ENCODE measurements around the gene KCNA1.

Gene KCNA1

DNA sequence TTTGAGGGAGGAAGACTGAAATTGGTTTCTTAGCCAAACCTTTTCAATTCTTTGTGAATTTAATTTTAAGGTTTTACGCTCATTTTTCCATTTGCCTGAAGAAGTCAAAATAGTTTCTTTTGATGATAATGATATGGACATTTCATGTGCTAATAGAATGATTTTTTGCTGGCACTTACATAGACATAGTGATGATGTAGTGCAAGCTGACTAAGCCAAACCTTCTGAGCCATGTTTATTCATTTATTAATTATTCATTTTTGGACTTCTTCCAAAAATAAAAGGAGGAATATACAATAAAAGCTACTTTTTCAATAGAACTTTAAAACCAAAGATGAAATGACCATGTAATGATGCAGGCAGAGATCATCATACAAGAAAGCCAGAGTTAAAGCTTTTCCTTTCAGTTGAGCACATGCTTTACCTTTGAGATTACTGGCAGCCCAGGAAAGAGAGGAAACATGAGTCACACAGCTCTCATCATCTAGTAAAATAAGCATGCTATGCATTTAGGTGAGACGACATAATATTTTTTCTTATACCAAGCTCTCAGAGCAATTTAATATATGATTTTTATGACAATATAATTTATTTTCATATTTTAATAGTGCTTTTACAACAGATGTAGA lies 24.8 kb downstream of the KCNA1 start:
- no peak overlapping the region for H3K23ac ChIP-seq (ENCODE audit: low read length)
- no peaks in the 10 kb centered on the region for H3K36me3 ChIP-seq (ENCODE audit: control insufficient read depth in 1 of 2, insufficient read depth in 2 of 2, low read length in 2 of 2)
- H3K79me1 ChIP-seq (ENCODE audit: low read length) = no peaks in the 10 kb centered on the region
- H3K27ac ChIP-seq (ENCODE audit: low read depth, low read length) = no peak overlapping the region
- H4K8ac ChIP-seq (ENCODE audit: low read depth, low read length) = no peak overlapping the region
- no peak overlapping the region for H3K9ac ChIP-seq (ENCODE audit: low read length)
- H3K79me2 ChIP-seq (ENCODE audit: control insufficient read depth, insufficient read depth, low read length, poor library complexity) = no peaks in the 10 kb centered on the region
- DNase-seq = no peak
- H3K4ac ChIP-seq (ENCODE audit: low read depth, low read length) = no peak overlapping the region
- no peak overlapping the region for H3K4me3 ChIP-seq (ENCODE audit: low read depth, low read length)
- H2AFZ ChIP-seq (ENCODE audit: insufficient read depth, low read length, poor library complexity) = no peak overlapping the region
- H2BK5ac ChIP-seq (ENCODE audit: low read depth, low read length, poor library complexity) = no peak overlapping the region
- WGBS (ENCODE audit: extremely low coverage, insufficient coverage, insufficient read length) = no CpG with 5 or more reads among the region's 2 CpGs
- H3K4me2 ChIP-seq (ENCODE audit: low read length) = no peak overlapping the region
- H4K91ac ChIP-seq (ENCODE audit: low read depth, low read length) = no peak overlapping the region
- no peak overlapping the region for H2BK120ac ChIP-seq (ENCODE audit: insufficient read depth, low read length, poor library complexity)
- H3K18ac ChIP-seq (ENCODE audit: low read length) = no peak overlapping the region
- no peaks in the 10 kb centered on the region for H3K4me1 ChIP-seq (ENCODE audit: control insufficient read depth in 1 of 2, insufficient read depth in 2 of 2, low read length in 2 of 2)
- H3K14ac ChIP-seq (ENCODE audit: low read length) = no peak overlapping the region
- H4K12ac ChIP-seq (ENCODE audit: low read depth, low read length) = no peak overlapping the region
- no peaks in the 10 kb centered on the region for H3K27me3 ChIP-seq (ENCODE audit: insufficient read depth, low read length)
- peaks cover 1% of the 10 kb centered on the region for H3K9me3 ChIP-seq (ENCODE audit: insufficient read depth, low read depth, low read length)
- H2BK12ac ChIP-seq (ENCODE audit: low read length) = no peak overlapping the region
- no peak overlapping the region for H2AK5ac ChIP-seq (ENCODE audit: low read length)

DNA sequence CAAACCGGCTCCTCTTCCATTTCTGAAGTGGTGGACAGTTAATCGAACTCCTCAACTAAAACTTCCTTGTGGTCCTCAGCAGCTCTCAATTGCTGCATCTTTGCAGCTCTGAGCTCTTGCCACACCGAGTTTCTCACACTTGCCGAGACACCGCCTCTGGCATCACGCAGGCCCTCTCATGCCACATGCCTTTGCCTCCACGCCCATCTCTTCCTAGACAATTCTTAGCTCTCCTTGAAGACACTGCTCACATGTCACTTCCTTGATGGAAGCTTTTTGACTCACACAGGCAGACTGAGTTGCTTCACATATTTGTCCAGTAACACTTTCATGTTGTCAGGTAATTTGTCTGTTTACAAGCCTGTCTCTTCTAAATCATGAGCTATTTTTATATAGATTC lies 29.2 kb downstream of the KCNA1 start:
- WGBS (ENCODE audit: extremely low coverage, insufficient coverage, insufficient read length) = no CpG with 5 or more reads among the region's 7 CpGs
- no peak overlapping the region for H3K14ac ChIP-seq (ENCODE audit: low read length)
- no peak for DNase-seq

DNA sequence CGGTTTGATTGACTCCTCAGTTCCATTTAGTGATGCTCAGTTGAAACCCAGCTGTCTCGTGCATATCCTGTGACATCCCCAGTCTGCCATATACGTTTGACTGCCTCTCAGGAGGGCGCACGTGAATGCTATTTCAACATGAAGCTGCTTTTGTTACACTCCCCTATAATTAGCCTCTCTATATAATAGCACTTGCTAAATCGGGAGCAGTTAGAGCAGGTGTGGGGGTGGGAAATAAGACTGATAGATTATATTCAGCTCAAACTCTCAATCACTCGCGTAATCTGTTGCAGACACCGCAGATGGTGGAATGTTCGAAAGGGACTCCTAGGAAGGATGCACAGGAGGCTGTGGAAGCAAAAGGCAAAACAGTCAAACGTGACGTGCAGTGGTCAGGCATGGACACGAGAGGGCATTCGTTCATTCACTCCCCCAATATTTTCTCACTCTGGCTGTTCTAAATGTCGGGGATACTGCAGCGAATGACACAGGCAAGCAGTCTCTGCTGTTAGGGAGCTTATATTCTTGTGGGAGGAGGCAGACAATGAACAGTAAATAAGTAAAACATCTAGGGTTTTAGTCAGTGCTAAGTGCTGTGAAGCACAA lies 29.8 kb downstream of the KCNA1 start:
- H3K23ac ChIP-seq (ENCODE audit: low read length) = no peak overlapping the region
- H3K9me3 ChIP-seq (ENCODE audit: insufficient read depth, low read depth, low read length) = peaks cover 1% of the 10 kb centered on the region
- H2BK5ac ChIP-seq (ENCODE audit: low read depth, low read length, poor library complexity) = no peak overlapping the region
- H2BK120ac ChIP-seq (ENCODE audit: insufficient read depth, low read length, poor library complexity) = no peak overlapping the region
- H3K4me2 ChIP-seq (ENCODE audit: low read length) = no peak overlapping the region
- no peak for DNase-seq
- H3K9ac ChIP-seq (ENCODE audit: low read length) = no peak overlapping the region
- no peak overlapping the region for H3K27ac ChIP-seq (ENCODE audit: low read depth, low read length)
- H3K4me1 ChIP-seq (ENCODE audit: control insufficient read depth in 1 of 2, insufficient read depth in 2 of 2, low read length in 2 of 2) = no peaks in the 10 kb centered on the region
- H2AFZ ChIP-seq (ENCODE audit: insufficient read depth, low read length, poor library complexity) = no peak overlapping the region
- H2BK12ac ChIP-seq (ENCODE audit: low read length) = no peak overlapping the region
- no peak overlapping the region for H4K8ac ChIP-seq (ENCODE audit: low read depth, low read length)
- H3K79me1 ChIP-seq (ENCODE audit: low read length) = no peaks in the 10 kb centered on the region
- H3K4ac ChIP-seq (ENCODE audit: low read depth, low read length) = no peak overlapping the region
- H2AK5ac ChIP-seq (ENCODE audit: low read length) = no peak overlapping the region
- no CpG with 5 or more reads among the region's 16 CpGs for WGBS (ENCODE audit: extremely low coverage, insufficient coverage, insufficient read length)
- no peaks in the 10 kb centered on the region for H3K36me3 ChIP-seq (ENCODE audit: control insufficient read depth in 1 of 2, insufficient read depth in 2 of 2, low read length in 2 of 2)
- no peaks in the 10 kb centered on the region for H3K79me2 ChIP-seq (ENCODE audit: control insufficient read depth, insufficient read depth, low read length, poor library complexity)
- no peak overlapping the region for H4K12ac ChIP-seq (ENCODE audit: low read depth, low read length)
- H3K18ac ChIP-seq (ENCODE audit: low read length) = no peak overlapping the region
- H4K91ac ChIP-seq (ENCODE audit: low read depth, low read length) = no peak overlapping the region
- no peak overlapping the region for H3K14ac ChIP-seq (ENCODE audit: low read length)
- H3K4me3 ChIP-seq (ENCODE audit: low read depth, low read length) = no peak overlapping the region
- H3K27me3 ChIP-seq (ENCODE audit: insufficient read depth, low read length) = no peaks in the 10 kb centered on the region

More for the DNA sequence above, 29.2 kb downstream of the KCNA1 start:
- Histone ChIP-seq H4K12ac (ENCODE audit: low read depth, low read length) (no peak overlapping the region), H2AFZ (ENCODE audit: insufficient read depth, low read length, poor library complexity) (no peak overlapping the region), H3K79me2 (ENCODE audit: control insufficient read depth, insufficient read depth, low read length, poor library complexity) (no peaks in the 10 kb centered on the region), H2BK12ac (ENCODE audit: low read length) (no peak overlapping the region), H3K4ac (ENCODE audit: low read depth, low read length) (no peak overlapping the region), H3K4me2 (ENCODE audit: low read length) (no peak overlapping the region), H3K27ac (ENCODE audit: low read depth, low read length) (no peak overlapping the region), H2AK5ac (ENCODE audit: low read length) (no peak overlapping the region), H2BK120ac (ENCODE audit: insufficient read depth, low read length, poor library complexity) (no peak overlapping the region), H3K9me3 (ENCODE audit: insufficient read depth, low read depth, low read length) (peaks cover 1% of the 10 kb centered on the region), H3K4me1 (ENCODE audit: control insufficient read depth in 1 of 2, insufficient read depth in 2 of 2, low read length in 2 of 2) (no peaks in the 10 kb centered on the region), H3K36me3 (ENCODE audit: control insufficient read depth in 1 of 2, insufficient read depth in 2 of 2, low read length in 2 of 2) (no peaks in the 10 kb centered on the region), H3K18ac (ENCODE audit: low read length) (no peak overlapping the region), H3K23ac (ENCODE audit: low read length) (no peak overlapping the region), H4K91ac (ENCODE audit: low read depth, low read length) (no peak overlapping the region), H3K27me3 (ENCODE audit: insufficient read depth, low read length) (no peaks in the 10 kb centered on the region), H3K4me3 (ENCODE audit: low read depth, low read length) (no peak overlapping the region), H4K8ac (ENCODE audit: low read depth, low read length) (no peak overlapping the region), H3K9ac (ENCODE audit: low read length) (no peak overlapping the region), H2BK5ac (ENCODE audit: low read depth, low read length, poor library complexity) (no peak overlapping the region), H3K79me1 (ENCODE audit: low read length) (no peaks in the 10 kb centered on the region)

DNA sequence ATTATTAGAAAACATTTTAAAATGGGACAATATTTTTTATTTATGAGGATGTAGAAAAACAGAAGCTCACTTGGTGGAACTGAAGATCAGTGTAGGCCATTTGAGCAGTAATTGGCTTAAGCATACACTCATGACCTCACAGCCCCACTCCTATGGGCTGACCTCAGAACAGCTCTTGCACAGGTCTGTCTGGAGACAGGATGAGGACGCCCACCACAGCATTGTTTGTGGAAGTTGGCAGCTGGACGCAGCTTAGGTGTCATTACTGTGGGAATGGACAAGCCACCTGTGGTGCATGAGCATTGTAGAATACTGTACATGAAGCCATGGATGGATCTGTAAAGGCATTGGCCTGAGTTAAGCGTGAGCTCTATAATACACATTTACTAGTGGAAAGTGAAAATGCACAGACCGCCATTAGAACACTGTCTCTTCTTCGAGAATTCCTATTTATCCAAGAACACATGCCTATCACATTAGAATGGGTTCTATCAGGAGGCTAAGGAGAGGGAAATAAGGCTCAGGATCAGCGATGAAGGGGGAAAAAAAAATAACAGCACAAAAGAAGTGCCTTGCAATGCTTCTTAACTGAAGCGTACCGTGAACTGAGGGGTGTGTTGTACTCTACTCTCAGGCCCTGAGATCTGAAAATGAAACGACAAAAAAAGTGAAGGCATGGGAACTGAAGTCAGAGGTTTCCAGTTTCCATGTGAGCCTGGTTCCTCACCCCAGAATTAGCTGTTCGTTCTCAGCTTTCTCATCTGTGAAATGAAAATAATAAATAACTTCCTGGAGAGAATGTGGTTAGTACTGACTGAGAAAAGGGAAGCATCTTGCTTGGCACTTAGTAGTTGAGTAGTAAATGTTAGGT lies 33.6 kb downstream of the KCNA1 start:
- Histone ChIP-seq H3K4ac (ENCODE audit: low read depth, low read length) (no peak overlapping the region), H3K79me1 (ENCODE audit: low read length) (no peaks in the 10 kb centered on the region), H3K4me1 (ENCODE audit: control insufficient read depth in 1 of 2, insufficient read depth in 2 of 2, low read length in 2 of 2) (no peaks in the 10 kb centered on the region), H2BK120ac (ENCODE audit: insufficient read depth, low read length, poor library complexity) (no peak overlapping the region), H3K27ac (ENCODE audit: low read depth, low read length) (no peak overlapping the region), H2BK12ac (ENCODE audit: low read length) (no peak overlapping the region), H3K79me2 (ENCODE audit: control insufficient read depth, insufficient read depth, low read length, poor library complexity) (no peaks in the 10 kb centered on the region), H2BK5ac (ENCODE audit: low read depth, low read length, poor library complexity) (no peak overlapping the region), H3K27me3 (ENCODE audit: insufficient read depth, low read length) (no peaks in the 10 kb centered on the region), H3K18ac (ENCODE audit: low read length) (no peak overlapping the region), H3K36me3 (ENCODE audit: control insufficient read depth in 1 of 2, insufficient read depth in 2 of 2, low read length in 2 of 2) (no peaks in the 10 kb centered on the region), H3K23ac (ENCODE audit: low read length) (no peak overlapping the region), H3K4me2 (ENCODE audit: low read length) (no peak overlapping the region), H4K91ac (ENCODE audit: low read depth, low read length) (no peak overlapping the region), H3K9me3 (ENCODE audit: insufficient read depth, low read depth, low read length) (peaks cover 1% of the 10 kb centered on the region), H4K12ac (ENCODE audit: low read depth, low read length) (no peak overlapping the region), H4K8ac (ENCODE audit: low read depth, low read length) (no peak overlapping the region), H2AK5ac (ENCODE audit: low read length) (no peak overlapping the region), H3K9ac (ENCODE audit: low read length) (no peak overlapping the region), H3K4me3 (ENCODE audit: low read depth, low read length) (no peak overlapping the region), H2AFZ (ENCODE audit: insufficient read depth, low read length, poor library complexity) (no peak overlapping the region), H3K14ac (ENCODE audit: low read length) (no peak overlapping the region)
- no peak for DNase-seq
- no CpG with 5 or more reads among the region's 10 CpGs for WGBS (ENCODE audit: extremely low coverage, insufficient coverage, insufficient read length)
